ENCODE results near the gene MINDY3.

GRCh38 chr10:15780353-15781135 is 79.8 kb downstream of the MINDY3 start:
- TF ChIP-seq, protein P1, sequence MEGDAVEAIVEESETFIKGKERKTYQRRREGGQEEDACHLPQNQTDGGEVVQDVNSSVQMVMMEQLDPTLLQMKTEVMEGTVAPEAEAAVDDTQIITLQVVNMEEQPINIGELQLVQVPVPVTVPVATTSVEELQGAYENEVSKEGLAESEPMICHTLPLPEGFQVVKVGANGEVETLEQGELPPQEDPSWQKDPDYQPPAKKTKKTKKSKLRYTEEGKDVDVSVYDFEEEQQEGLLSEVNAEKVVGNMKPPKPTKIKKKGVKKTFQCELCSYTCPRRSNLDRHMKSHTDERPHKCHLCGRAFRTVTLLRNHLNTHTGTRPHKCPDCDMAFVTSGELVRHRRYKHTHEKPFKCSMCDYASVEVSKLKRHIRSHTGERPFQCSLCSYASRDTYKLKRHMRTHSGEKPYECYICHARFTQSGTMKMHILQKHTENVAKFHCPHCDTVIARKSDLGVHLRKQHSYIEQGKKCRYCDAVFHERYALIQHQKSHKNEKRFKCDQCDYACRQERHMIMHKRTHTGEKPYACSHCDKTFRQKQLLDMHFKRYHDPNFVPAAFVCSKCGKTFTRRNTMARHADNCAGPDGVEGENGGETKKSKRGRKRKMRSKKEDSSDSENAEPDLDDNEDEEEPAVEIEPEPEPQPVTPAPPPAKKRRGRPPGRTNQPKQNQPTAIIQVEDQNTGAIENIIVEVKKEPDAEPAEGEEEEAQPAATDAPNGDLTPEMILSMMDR (optimal IDR thresholded peaks at IDR 0.05 in 1 of 3, IDR thresholded peaks at IDR 0.05 in 1 of 3, conservative IDR thresholded peaks at IDR 0.05 in 1 of 3; ENCODE audit: extremely low read depth in 1 of 3, insufficient read depth in 2 of 3, low read length in 3 of 3) = no peak
- no peak for TF ChIP-seq EZH2 (IDR thresholded peaks at IDR 0.05; ENCODE audit: low read length)

All from keratinocyte (primary cell).